CD4-positive, alpha-beta T cell treated with Interleukin-1 beta for 1 hour (primary cell): ENCODE data around the gene SPRED2.

Experiments used
- DNase-seq, 2 donors: peaks; one replicate each; pipeline ENCODE4 v3.0.0-alpha.2; 2020 to 2022

SPRED2 gene

GRCh38 chr2:65411056-65411795 is 21.2 kb downstream of the SPRED2 start:
- no peak for DNase-seq

- no peak for DNase-seq
Observed at GRCh38 chr2:65409045-65409444, 23.4 kb downstream of the SPRED2 start.

GRCh38 chr2:65407240-65407639 is 25.2 kb downstream of the SPRED2 start:
- no peak for DNase-seq

- no peak for DNase-seq
Observed at GRCh38 chr2:65404988-65405697, 27.3 kb downstream of the SPRED2 start.

GRCh38 chr2:65403529-65403915 is 28.9 kb downstream of the SPRED2 start:
- DNase-seq, result no peak

- DNase-seq, result no peak
Observed at GRCh38 chr2:65402780-65403528, 29.4 kb downstream of the SPRED2 start.

- no peak for DNase-seq
Observed at GRCh38 chr2:65402323-65402722, 30.1 kb downstream of the SPRED2 start.

- DNase-seq, result no peak
Observed at GRCh38 chr2:65397122-65397521, 35.3 kb downstream of the SPRED2 start.

- no peak for DNase-seq
Observed at GRCh38 chr2:65396348-65397026, 35.9 kb downstream of the SPRED2 start.

GRCh38 chr2:65395621-65396347 is 36.6 kb downstream of the SPRED2 start:
- DNase-seq, result no peak

- DNase-seq, result no peak
Observed at GRCh38 chr2:65393743-65394422, 38.5 kb downstream of the SPRED2 start.

GRCh38 chr2:65393046-65393445 is 39.4 kb downstream of the SPRED2 start:
- DNase-seq, result no peak

GRCh38 chr2:65392609-65393008 is 39.8 kb downstream of the SPRED2 start:
- DNase-seq, result no peak

- DNase-seq, result peak in 1 of 2 donors; percentile 38
Observed at GRCh38 chr2:65390134-65390533, 42.3 kb downstream of the SPRED2 start.

- no peak for DNase-seq
Observed at GRCh38 chr2:65389476-65389875, 42.9 kb downstream of the SPRED2 start.

- no peak for DNase-seq
Observed at GRCh38 chr2:65388596-65389390, 43.6 kb downstream of the SPRED2 start.

- no peak for DNase-seq
Observed at GRCh38 chr2:65388051-65388531, 44.3 kb downstream of the SPRED2 start.

- DNase-seq, result no peak
Observed at GRCh38 chr2:65386989-65387388, 45.4 kb downstream of the SPRED2 start.

GRCh38 chr2:65386344-65386743 is 46.1 kb downstream of the SPRED2 start:
- DNase-seq, result no peak

- DNase-seq, result no peak
Observed at GRCh38 chr2:65383541-65384488, 48.6 kb downstream of the SPRED2 start.
